ENCODE results near the gene LTBP1. TPM values are rescaled to one million over a fixed set of nuclear protein-coding genes. Genes with fewer than 3 reads are reported as not detected.

LTBP1 gene
- total and polyA plus RNA-seq, 2 of the 13 experiments (the other 11 are each of a cell fraction or from before 2014, with no cell fraction given): 0.12 to 0.22 TPM

DNA sequence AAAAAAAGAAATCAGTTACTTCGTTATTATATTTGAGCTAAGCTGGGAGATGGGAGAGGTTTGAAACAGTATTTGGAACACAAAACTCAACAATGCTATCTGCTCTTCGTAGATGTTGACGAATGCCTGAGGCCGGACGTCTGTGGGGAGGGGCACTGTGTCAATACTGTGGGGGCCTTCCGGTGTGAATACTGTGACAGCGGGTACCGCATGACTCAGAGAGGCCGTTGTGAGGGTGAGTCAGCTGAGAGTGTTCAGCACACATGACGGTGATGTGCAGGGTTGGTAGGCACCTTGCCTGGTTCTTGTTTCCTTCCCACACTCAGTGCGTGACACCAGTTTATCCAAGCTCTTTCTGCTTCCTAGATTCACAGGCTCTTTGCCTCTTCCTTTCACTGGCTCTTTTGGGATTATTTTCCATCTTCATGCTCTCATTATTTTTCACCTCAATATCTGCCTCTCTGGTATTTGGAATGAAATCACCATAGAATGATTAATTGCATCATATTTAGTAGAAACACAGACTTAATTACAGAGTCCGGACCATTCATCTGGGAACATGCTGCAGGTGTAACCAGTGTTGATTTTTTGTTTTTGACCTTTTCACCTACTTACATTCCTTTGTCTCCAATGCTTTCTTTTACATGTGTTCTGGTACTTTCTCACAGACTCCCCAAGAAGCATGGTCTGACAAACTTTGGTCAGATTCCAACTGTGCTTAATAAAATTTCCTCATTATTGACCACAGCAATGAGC is 329.1 kb downstream of the LTBP1 start (continued):
- TF ChIP-seq, protein P1, sequence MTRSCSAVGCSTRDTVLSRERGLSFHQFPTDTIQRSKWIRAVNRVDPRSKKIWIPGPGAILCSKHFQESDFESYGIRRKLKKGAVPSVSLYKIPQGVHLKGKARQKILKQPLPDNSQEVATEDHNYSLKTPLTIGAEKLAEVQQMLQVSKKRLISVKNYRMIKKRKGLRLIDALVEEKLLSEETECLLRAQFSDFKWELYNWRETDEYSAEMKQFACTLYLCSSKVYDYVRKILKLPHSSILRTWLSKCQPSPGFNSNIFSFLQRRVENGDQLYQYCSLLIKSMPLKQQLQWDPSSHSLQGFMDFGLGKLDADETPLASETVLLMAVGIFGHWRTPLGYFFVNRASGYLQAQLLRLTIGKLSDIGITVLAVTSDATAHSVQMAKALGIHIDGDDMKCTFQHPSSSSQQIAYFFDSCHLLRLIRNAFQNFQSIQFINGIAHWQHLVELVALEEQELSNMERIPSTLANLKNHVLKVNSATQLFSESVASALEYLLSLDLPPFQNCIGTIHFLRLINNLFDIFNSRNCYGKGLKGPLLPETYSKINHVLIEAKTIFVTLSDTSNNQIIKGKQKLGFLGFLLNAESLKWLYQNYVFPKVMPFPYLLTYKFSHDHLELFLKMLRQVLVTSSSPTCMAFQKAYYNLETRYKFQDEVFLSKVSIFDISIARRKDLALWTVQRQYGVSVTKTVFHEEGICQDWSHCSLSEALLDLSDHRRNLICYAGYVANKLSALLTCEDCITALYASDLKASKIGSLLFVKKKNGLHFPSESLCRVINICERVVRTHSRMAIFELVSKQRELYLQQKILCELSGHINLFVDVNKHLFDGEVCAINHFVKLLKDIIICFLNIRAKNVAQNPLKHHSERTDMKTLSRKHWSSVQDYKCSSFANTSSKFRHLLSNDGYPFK (CRISPR knock-in tag; IDR thresholded peaks at IDR 0.05; ENCODE audit: borderline replicate concordance): no peak
- TF ChIP-seq ZNF34 (CRISPR knock-in tag; IDR thresholded peaks at IDR 0.05; ENCODE audit: borderline replicate concordance) (no peak), SKI (IDR thresholded peaks at IDR 0.05; ENCODE audit: partially characterized antibody) (peak; percentile 50), MIER3 (CRISPR knock-in tag; IDR thresholded peaks at IDR 0.05; ENCODE audit: borderline replicate concordance) (0 out of 2 replicates have a peak, but pooled peaks have one; percentile 22), KAT8 (CRISPR knock-in tag; IDR thresholded peaks at IDR 0.05) (0 out of 2 replicates have a peak, but pooled peaks have one; percentile 44), ZNF12 (CRISPR knock-in tag; IDR thresholded peaks at IDR 0.05) (no peak), ZNF335 (CRISPR knock-in tag; IDR thresholded peaks at IDR 0.05) (0 out of 2 replicates have a peak, but pooled peaks have one; percentile 36), SOX13 (IDR thresholded peaks at IDR 0.05) (no peak), SOX13 (CRISPR knock-in tag; conservative IDR thresholded peaks at IDR 0.05 in 1 of 2, IDR thresholded peaks at IDR 0.05 in 1 of 2) (peak in 1 of 2 experiments; percentile 40; a peak in 1 of 4 replicates), GABPA (IDR thresholded peaks at IDR 0.05; ENCODE audit: low read depth, low read length) (peak; percentile 33; the same call in 1 of the 2 replicates), GABPA (CRISPR knock-in tag; IDR thresholded peaks at IDR 0.05; ENCODE audit: low read depth) (peak; percentile 81)
- TF ChIP-seq, protein P2, sequence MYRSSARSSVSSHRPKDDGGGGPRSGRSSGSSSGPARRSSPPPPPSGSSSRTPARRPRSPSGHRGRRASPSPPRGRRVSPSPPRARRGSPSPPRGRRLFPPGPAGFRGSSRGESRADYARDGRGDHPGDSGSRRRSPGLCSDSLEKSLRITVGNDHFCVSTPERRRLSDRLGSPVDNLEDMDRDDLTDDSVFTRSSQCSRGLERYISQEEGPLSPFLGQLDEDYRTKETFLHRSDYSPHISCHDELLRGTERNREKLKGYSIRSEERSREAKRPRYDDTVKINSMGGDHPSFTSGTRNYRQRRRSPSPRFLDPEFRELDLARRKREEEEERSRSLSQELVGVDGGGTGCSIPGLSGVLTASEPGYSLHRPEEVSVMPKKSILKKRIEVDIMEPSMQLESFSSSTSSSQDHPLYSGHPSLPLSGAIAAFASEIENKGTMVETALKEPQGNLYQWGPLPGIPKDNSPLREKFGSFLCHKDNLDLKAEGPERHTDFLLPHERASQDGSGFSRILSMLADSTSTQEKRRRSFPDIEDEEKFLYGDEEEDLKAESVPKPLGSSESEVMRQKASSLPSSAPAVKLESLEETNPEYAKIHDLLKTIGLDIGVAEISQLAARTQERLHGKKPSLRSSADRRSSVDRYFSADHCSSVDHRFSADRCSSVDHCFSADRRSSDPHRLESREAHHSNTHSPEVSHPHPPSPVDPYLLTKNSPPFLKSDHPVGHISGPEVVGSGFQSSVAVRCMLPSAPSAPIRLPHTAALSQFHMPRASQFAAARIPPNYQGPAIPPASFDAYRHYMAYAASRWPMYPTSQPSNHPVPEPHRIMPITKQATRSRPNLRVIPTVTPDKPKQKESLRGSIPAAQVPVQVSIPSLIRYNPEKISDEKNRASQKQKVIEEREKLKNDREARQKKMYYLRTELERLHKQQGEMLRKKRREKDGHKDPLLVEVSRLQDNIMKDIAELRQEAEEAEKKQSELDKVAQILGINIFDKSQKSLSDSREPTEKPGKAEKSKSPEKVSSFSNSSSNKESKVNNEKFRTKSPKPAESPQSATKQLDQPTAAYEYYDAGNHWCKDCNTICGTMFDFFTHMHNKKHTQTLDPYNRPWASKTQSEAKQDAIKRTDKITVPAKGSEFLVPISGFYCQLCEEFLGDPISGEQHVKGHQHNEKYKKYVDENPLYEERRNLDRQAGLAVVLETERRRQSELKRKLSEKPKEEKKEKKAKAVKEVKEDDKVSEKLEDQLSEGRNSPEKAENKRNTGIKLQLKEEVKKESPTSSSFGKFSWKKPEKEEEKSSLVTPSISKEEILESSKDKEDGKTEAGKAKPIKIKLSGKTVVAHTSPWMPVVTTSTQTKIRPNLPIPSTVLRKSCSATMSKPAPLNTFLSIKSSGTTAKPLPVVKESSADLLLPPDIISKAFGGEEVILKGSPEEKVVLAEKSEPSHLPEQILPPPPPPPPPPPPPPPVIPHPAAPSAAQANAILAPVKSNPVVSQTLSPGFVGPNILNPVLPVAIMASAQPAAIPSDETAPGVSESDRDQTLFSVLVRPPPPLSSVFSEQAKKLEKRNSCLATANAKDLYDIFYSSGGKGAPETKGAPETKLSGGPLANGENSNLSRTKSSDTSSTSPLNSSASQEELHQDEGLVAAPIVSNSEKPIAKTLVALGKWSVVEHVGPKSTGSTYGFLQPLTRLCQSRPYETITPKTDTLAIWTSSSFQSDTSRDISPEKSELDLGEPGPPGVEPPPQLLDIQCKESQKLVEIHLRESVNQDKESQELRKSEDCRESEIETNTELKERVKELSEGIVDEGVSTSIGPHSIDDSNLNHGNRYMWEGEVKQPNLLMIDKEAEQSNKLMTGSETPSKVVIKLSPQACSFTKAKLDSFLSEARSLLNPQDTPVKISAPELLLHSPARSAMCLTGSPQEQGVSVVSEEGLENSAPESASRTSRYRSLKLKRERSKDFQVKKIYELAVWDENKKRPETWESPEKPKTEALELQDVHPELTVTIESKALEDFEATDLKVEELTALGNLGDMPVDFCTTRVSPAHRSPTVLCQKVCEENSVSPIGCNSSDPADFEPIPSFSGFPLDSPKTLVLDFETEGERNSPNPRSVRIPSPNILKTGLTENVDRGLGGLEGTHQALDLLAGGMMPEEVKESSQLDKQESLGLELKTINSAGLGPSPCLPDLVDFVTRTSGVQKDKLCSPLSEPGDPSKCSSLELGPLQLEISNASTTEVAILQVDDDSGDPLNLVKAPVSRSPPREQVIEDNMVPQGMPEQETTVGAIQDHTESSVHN (CRISPR knock-in tag; IDR thresholded peaks at IDR 0.05): no peak
- TF ChIP-seq, protein P3, sequence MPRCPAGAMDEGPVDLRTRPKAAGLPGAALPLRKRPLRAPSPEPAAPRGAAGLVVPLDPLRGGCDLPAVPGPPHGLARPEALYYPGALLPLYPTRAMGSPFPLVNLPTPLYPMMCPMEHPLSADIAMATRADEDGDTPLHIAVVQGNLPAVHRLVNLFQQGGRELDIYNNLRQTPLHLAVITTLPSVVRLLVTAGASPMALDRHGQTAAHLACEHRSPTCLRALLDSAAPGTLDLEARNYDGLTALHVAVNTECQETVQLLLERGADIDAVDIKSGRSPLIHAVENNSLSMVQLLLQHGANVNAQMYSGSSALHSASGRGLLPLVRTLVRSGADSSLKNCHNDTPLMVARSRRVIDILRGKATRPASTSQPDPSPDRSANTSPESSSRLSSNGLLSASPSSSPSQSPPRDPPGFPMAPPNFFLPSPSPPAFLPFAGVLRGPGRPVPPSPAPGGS (CRISPR knock-in tag; IDR thresholded peaks at IDR 0.05): no peak

All from HepG2 (cell line).